HepG2 (cell line): Measurements from ENCODE around the gene ROM1. TPM values are rescaled to one million over a fixed set of nuclear protein-coding genes. Genes with fewer than 3 reads are reported as not detected.

ENCODE experiments used
- CBX2 ChIP-seq, 2 experiments: fragments of 200-600 bp in 1 of 2; sonication (generic); formaldehyde crosslinking in 1 of 2; IDR thresholded peaks; 2 replicates each; pipeline versions ENCODE4 v1.7.0 to v1.8.1; 2018 to 2022; ENCODE audit warnings: low read depth in 2 of 2, low read length in 1 of 2, mild to moderate bottlenecking in 1 of 2, missing genetic modification reagents in 1 of 2
- IRF2 ChIP-seq: IDR thresholded peaks from 2 replicates; pipeline ENCODE4 v1.6.1; 2018; ENCODE audit warnings: missing genetic modification reagents, missing compliant biosample characterization
- KLF15 ChIP-seq: sonication (generic); formaldehyde crosslinking; IDR thresholded peaks from 2 replicates; pipeline ENCODE4 v1.8.1; 2023; ENCODE audit warnings: borderline replicate concordance, mild to moderate bottlenecking, inconsistent platforms, missing genetic modification reagents, mixed read lengths
- PAF1 ChIP-seq: IDR thresholded peaks from 2 replicates; pipeline ENCODE4 v1.6.1; 2016; ENCODE audit warnings: missing genetic modification reagents, missing compliant biosample characterization
- POLR2A ChIP-seq, 2 experiments: IDR thresholded peaks; 2 replicates each; pipeline ENCODE4 v1.6.1; 2011; ENCODE audit warnings: low read depth in 2 of 2, low read length in 2 of 2, mild to moderate bottlenecking in 1 of 2, moderate library complexity in 1 of 2; ENCODE audit not compliant: insufficient read depth in 1 of 2
- SMARCE1 ChIP-seq: fragments of 450-650 bp; IDR thresholded peaks from 2 replicates; pipeline ENCODE4 v1.6.1; 2017; ENCODE audit warnings: borderline replicate concordance
- SRY ChIP-seq: sonication (generic); formaldehyde crosslinking; IDR thresholded peaks from 2 replicates; pipeline ENCODE4 v1.8.0; 2022; ENCODE audit warnings: mild to moderate bottlenecking, missing genetic modification reagents
- ZNF12 ChIP-seq: sonication (generic); formaldehyde crosslinking; IDR thresholded peaks from 2 replicates; pipeline ENCODE4 v1.5.0; 2020; ENCODE audit warnings: missing genetic modification reagents
- ZNF337 ChIP-seq: sonication (generic); formaldehyde crosslinking; IDR thresholded peaks from 2 replicates; pipeline ENCODE4 v1.5.1; 2020; ENCODE audit warnings: missing genetic modification reagents, low read depth, mild to moderate bottlenecking, borderline replicate concordance
- ZNF496 ChIP-seq: sonication (generic); formaldehyde crosslinking; IDR thresholded peaks from 2 replicates; pipeline ENCODE4 v1.8.1; 2023; ENCODE audit warnings: mild to moderate bottlenecking, moderate library complexity, missing genetic modification reagents; ENCODE audit not compliant: insufficient replicate concordance
- ZNF552 ChIP-seq: sonication (generic); formaldehyde crosslinking; IDR thresholded peaks from 2 replicates; pipeline ENCODE4 v1.9.0; 2022; ENCODE audit warnings: missing genetic modification reagents, mild to moderate bottlenecking, borderline replicate concordance
- ZNF572 ChIP-seq: sonication (generic); formaldehyde crosslinking; IDR thresholded peaks from 2 replicates; pipeline ENCODE4 v1.5.1; 2020; ENCODE audit warnings: mild to moderate bottlenecking, missing genetic modification reagents
- ZNF768 ChIP-seq: sonication (generic); formaldehyde crosslinking; IDR thresholded peaks from 2 replicates; pipeline ENCODE4 v1.4.0; 2020; ENCODE audit warnings: missing genetic modification reagents
- ZNF891 ChIP-seq: sonication (generic); formaldehyde crosslinking; IDR thresholded peaks from 2 replicates; pipeline ENCODE4 v1.5.0; 2020; ENCODE audit warnings: mild to moderate bottlenecking, missing genetic modification reagents
- polyA plus RNA-seq, 8 experiments: library from polyadenylated mRNA; depleted of rRNA in 3 of 8; stranded (reverse) in 7 of 8; unstranded in 1 of 8; fragments of >200 nt; fragmentation: Illumina TruSeq in 4 of 8; extraction: Trizol in 4 of 8; gene quantifications; 2 replicates each; pipeline versions ENCODE4 v1.2.1 to v1.2.3, GENCODE V29; 2011 to 2016; ENCODE audit warnings: low read depth in 4 of 8, missing spikeins in 1 of 8, mixed read lengths in 1 of 8; ENCODE audit not compliant: insufficient read depth in 1 of 8
- total RNA-seq, 5 experiments: library from RNA; depleted of rRNA; stranded (reverse); fragments of >200 nt; fragmentation: Illumina TruSeq; extraction: Trizol; gene quantifications; 2 replicates each; pipeline ENCODE4 v1.2.3, GENCODE V29; 2016; ENCODE audit warnings: low read depth in 1 of 5
- TF ChIP-seq, protein P1 (sequence below): sonication (generic); formaldehyde crosslinking; IDR thresholded peaks from 2 replicates; pipeline ENCODE4 v1.5.0; 2020; ENCODE audit warnings: mild to moderate bottlenecking, missing genetic modification reagents
- TF ChIP-seq, protein P2 (sequence below), 2 experiments: fragments of 450-650 bp in 1 of 2; sonication (generic) in 1 of 2; formaldehyde crosslinking; IDR thresholded peaks; 2 replicates each; pipeline versions ENCODE4 v1.5.0 to v1.8.0; 2020 to 2022; ENCODE audit warnings: mild to moderate bottlenecking in 1 of 2, missing genetic modification reagents in 1 of 2
- TF ChIP-seq, protein P3 (sequence below): sonication (generic); formaldehyde crosslinking; IDR thresholded peaks from 2 replicates; pipeline ENCODE4 v1.5.0; 2020; ENCODE audit warnings: mild to moderate bottlenecking, missing genetic modification reagents
- TF ChIP-seq, protein P4 (sequence below): sonication (generic); formaldehyde crosslinking; IDR thresholded peaks from 2 replicates; pipeline ENCODE4 v1.8.0; 2022; ENCODE audit warnings: mild to moderate bottlenecking, missing genetic modification reagents, borderline replicate concordance

ROM1 gene
- total and polyA plus RNA-seq, 2 of the 13 experiments (the other 11 are each of a cell fraction or from before 2014, with no cell fraction given), result 1.2 to 2.4 TPM

GRCh38 chr11:62612366-62613290 is at the start of gene ROM1, which contains the start of gene EML3 (continued):
- TF ChIP-seq, protein P1, sequence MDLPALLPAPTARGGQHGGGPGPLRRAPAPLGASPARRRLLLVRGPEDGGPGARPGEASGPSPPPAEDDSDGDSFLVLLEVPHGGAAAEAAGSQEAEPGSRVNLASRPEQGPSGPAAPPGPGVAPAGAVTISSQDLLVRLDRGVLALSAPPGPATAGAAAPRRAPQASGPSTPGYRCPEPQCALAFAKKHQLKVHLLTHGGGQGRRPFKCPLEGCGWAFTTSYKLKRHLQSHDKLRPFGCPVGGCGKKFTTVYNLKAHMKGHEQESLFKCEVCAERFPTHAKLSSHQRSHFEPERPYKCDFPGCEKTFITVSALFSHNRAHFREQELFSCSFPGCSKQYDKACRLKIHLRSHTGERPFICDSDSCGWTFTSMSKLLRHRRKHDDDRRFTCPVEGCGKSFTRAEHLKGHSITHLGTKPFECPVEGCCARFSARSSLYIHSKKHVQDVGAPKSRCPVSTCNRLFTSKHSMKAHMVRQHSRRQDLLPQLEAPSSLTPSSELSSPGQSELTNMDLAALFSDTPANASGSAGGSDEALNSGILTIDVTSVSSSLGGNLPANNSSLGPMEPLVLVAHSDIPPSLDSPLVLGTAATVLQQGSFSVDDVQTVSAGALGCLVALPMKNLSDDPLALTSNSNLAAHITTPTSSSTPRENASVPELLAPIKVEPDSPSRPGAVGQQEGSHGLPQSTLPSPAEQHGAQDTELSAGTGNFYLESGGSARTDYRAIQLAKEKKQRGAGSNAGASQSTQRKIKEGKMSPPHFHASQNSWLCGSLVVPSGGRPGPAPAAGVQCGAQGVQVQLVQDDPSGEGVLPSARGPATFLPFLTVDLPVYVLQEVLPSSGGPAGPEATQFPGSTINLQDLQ (CRISPR knock-in tag), result no peak
- TF ChIP-seq POLR2A (IDR thresholded peaks at IDR 0.05; ENCODE audit: insufficient read depth in 1 of 2, low read depth in 2 of 2, low read length in 2 of 2) (peak in 1 of 2 experiments; percentile 19; a peak in 1 of 4 replicates), SRY (no peak), CBX2 (IDR thresholded peaks at IDR 0.05; ENCODE audit: low read depth, low read length) (no peak), CBX2 (CRISPR knock-in tag; IDR thresholded peaks at IDR 0.05; ENCODE audit: low read depth) (no peak), ZNF572 (CRISPR knock-in tag) (no peak), ZNF496 (CRISPR knock-in tag) (no peak), ZNF891 (no peak), ZNF768 (CRISPR knock-in tag) (0 out of 2 replicates have a peak, but pooled peaks have one; percentile 11), ZNF12 (CRISPR knock-in tag) (no peak), ZNF337 (CRISPR knock-in tag) (0 out of 2 replicates have a peak, but pooled peaks have one; percentile 28), PAF1 (no peak), KLF15 (no peak), ZNF552 (CRISPR knock-in tag) (no peak), IRF2 (CRISPR knock-in tag) (no peak), SMARCE1 (no peak)
- TF ChIP-seq, protein P2, sequence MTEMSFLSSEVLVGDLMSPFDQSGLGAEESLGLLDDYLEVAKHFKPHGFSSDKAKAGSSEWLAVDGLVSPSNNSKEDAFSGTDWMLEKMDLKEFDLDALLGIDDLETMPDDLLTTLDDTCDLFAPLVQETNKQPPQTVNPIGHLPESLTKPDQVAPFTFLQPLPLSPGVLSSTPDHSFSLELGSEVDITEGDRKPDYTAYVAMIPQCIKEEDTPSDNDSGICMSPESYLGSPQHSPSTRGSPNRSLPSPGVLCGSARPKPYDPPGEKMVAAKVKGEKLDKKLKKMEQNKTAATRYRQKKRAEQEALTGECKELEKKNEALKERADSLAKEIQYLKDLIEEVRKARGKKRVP (CRISPR knock-in tag; IDR thresholded peaks at IDR 0.05), result no peak
- TF ChIP-seq, protein P3, sequence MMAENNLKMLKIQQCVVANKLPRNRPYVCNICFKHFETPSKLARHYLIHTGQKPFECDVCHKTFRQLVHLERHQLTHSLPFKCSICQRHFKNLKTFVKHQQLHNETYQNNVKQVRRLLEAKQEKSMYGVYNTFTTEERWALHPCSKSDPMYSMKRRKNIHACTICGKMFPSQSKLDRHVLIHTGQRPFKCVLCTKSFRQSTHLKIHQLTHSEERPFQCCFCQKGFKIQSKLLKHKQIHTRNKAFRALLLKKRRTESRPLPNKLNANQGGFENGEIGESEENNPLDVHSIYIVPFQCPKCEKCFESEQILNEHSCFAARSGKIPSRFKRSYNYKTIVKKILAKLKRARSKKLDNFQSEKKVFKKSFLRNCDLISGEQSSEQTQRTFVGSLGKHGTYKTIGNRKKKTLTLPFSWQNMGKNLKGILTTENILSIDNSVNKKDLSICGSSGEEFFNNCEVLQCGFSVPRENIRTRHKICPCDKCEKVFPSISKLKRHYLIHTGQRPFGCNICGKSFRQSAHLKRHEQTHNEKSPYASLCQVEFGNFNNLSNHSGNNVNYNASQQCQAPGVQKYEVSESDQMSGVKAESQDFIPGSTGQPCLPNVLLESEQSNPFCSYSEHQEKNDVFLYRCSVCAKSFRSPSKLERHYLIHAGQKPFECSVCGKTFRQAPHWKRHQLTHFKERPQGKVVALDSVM, result no peak
- TF ChIP-seq, protein P4, sequence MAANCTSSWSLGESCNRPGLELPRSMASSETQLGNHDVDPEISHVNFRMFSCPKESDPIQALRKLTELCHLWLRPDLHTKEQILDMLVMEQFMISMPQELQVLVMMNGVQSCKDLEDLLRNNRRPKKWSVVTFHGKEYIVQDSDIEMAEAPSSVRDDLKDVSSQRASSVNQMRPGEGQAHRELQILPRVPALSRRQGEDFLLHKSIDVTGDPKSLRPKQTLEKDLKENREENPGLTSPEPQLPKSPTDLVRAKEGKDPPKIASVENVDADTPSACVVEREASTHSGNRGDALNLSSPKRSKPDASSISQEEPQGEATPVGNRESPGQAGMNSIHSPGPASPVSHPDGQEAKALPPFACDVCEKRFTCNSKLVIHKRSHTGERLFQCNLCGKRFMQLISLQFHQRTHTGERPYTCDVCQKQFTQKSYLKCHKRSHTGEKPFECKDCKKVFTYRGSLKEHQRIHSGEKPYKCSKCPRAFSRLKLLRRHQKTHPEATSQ, result no peak
